GM18520 (cell line): ENCODE measurements around the gene RRP1.

Experiments used
- ATAC-seq: cut with Tn5 transposase; IDR thresholded peaks from one replicate; pipeline ENCODE4 v1.9.1; 2021; ENCODE audit not compliant: unreplicated experiment

The RRP1 gene

DNA sequence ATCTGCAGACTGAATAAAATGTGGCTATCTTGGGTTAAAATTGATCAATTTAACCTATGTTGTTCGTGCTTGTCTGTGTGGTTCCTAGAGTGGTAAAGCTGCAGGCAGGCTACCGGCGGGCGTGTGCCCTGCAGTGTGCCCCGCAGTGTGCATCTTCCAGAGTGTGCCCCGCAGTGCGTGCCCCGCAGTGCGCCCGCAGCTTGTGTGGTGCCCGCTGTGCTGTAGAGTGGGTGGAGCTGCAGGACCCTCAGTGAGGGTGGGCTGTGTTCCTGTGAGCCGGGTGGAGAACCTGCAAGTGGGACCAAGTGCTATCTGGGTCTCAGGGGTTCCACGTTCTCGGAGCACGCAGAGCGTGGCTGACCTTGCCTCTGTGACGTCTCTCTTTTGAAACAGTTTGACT is 10.7 kb downstream of the RRP1 start:
- ATAC-seq, result no peak

- no peak for ATAC-seq
These were observed 11.2 kb downstream of the RRP1 start for GRCh38 chr21:43800566-43800965.

DNA sequence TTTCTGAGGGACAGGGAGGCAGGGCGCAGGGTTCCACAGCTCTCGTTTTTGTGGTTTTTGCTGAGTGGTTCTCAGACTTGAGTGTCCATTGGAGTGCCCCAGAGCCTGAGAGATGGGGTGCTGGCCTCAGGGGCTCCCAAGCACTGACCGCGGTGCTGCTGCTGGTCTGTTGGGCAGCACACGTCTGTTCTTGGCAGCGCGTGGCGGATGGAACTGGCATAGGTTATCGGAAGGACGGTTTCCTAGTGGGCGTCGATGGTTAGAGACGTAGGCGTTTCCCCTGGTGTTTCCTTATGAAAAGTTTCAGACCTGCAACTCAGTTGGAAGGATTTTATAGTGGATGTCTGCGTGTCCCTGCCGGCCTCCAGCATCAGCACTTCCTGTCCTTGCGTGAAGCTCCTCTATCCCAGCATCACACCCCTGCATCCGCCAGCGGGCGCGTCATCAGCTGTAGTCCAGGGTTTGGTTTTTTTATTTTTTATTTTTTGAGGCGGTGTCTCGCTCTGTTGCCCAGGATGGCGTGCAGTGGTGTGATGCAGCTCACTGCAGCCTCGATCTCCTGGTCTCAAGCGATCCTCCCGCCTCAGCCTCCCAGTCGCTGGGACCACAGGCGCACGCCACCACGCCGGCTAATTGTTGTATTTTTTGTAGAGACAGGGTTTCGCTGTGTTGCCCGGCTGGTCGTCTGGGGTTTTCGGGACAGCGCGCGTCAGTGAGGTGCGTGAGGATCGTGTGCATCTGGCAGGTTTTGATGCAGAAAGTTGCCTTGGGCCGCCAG is 11.8 kb downstream of the RRP1 start:
- ATAC-seq, result no peak

DNA sequence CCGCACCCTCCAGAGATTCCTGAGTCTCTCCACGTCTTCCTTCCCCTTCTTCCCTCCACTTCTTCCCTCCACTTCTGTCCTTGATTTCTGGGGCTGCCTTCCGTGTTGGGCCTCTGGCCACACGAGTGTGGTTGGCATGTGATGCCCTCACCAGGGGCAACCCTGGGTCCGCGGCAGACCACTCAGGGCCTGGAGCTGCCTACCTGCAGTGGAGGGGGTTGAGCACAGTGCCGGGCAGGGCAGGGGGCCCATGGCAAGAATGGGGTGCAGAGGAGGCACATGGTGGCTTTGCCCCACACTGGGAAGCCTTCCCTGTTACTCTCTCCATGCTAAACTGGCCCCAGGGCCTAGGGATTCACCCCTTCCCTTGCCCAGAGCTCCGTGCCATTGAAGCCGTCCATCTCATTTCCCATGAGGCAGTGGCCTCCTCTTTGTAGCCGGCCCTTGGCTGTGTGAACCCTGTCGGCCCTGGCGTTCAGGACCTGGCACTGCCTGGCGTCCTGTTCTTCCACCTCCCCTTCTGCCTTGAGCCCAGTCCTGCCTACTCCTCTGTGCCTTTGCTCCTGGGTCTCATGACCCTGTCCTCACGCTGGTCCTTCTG is 13.4 kb downstream of the RRP1 start:
- ATAC-seq, result no peak

- ATAC-seq, result no peak
These were observed 14.4 kb downstream of the RRP1 start for GRCh38 chr21:43803558-43804300.

- peak; percentile 89 for ATAC-seq
These were observed 16.0 kb downstream of the RRP1 start for GRCh38 chr21:43805275-43805800.

DNA sequence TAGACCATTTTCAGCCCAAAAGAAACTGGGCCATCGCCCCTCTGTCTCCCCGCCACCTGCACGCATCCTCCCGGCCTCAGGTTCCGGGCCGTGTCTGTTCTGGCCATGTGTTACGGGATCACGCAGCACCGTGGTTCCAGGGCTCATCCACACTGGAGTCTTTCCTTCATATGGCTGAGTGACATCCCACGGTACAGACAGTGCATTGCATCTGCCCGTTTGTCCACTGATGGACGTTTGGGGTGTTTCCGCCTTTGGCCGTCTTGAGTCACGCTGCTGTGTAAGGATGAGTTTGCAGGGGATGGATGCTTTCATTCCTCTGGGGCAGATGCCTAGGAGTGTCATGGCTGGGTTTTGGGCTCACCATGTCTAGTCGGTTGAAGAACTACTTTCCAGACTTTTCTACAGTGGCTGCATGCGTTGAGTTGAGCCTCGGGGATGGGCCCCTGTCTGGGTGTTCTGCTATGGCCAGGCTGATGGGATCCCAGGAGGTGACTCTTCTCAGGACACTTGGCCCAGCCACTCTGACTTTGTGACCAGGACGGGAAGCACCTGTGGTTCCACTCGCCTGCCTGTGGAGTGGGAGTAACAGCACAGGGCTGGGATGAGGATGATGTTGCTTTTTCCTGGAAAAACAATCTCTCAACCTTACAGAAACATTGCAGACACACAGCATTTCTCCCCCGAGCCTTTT is 16.8 kb downstream of the RRP1 start:
- ATAC-seq, result no peak

GRCh38 chr21:43808367-43808766 is 19.0 kb downstream of the RRP1 start:
- no peak for ATAC-seq

DNA sequence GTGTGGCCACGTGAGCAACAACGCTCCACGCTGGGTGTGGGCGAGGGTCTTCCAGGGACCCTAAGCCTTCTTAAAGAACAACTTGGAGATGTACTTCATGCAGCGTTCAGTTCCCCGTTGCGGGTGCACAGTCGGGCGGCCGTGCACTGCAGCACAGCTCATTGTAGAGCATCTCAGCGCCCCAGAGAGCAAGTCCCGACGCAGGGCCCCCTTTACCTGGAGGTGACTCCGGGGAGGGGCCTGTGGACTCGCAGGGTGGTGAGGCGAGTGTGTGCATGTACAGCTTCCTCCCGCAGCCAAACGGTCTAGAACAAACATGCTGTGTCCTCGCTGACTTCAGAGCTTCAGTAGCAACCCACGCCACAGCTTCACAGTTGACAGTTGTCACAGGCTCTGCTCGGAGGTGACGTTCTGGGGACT is 19.5 kb downstream of the RRP1 start:
- no peak for ATAC-seq

GRCh38 chr21:43809346-43809799 is 20.0 kb downstream of the RRP1 start:
- ATAC-seq, result no peak

DNA sequence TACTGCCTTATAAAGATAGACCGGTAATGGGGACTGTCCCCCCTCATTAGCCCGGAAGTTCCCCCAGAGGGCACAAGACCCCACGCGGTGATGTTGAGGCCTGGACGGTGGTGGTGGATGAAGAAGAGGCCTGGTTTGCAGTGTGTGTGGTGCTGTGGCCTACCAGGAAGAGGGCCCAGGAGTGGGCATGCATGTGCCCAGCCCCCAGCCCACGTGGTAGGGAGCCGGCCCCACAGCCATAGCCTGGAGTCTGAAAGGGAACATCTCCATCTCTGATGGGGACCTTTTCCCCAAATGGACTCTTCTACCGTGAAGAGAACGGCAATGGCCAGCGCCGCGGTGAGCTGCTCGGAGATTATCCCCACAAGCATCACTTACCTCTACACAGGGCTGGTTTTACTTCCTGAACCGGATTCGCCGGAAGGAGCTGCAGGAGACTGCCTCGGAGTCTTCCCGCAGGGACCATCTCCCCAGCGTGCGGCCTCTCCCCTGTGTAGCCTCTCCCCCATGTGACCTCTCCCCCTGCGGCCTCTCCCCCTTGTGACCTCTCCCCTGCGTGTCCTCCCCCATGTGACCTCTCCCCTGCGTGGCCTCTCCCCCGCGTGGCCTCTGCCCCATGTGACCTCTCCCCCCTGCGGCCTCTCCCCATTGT is 20.6 kb downstream of the RRP1 start:
- no peak for ATAC-seq

DNA sequence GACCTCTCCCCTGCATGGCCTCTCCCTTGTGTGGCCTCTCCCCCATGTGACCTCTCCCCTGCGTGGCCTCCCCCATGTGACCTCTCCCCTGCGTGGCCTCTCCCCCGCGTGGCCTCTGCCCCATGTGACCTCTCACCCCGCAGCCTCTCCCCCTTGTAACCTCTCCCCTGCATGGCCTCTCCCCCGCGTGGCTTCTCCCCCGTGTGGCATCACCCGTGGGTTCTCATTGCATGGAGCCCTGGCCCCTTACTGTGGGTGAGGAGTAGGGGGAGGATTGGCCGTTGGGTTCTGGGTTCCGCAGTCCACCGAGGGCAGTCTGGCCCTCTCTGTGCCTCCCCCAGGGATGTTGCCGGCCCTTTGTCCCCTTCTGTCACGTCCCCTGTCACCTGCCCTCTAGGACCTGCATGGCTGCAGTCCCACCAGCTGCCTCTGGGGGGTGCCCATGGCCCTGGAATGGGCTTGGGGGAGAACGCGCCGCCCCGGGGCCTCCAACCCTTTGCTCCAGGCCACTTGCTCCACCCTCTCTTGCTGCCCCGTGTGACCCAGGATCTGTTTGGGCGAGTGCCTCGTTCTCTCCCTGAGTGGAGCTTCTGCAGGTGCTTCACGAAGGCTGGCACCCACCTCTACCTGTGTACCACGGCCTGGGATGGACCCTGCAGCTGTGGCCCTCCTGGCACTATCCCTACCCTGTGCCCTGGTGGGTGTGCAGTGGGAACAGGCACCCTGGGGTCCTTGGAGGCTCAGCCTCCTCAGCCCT is 21.3 kb downstream of the RRP1 start:
- peak; percentile 63 for ATAC-seq

GRCh38 chr21:43811262-43812105 is 22.1 kb downstream of the RRP1 start:
- no peak for ATAC-seq

GRCh38 chr21:43812139-43812821 is 22.9 kb downstream of the RRP1 start:
- no peak for ATAC-seq

DNA sequence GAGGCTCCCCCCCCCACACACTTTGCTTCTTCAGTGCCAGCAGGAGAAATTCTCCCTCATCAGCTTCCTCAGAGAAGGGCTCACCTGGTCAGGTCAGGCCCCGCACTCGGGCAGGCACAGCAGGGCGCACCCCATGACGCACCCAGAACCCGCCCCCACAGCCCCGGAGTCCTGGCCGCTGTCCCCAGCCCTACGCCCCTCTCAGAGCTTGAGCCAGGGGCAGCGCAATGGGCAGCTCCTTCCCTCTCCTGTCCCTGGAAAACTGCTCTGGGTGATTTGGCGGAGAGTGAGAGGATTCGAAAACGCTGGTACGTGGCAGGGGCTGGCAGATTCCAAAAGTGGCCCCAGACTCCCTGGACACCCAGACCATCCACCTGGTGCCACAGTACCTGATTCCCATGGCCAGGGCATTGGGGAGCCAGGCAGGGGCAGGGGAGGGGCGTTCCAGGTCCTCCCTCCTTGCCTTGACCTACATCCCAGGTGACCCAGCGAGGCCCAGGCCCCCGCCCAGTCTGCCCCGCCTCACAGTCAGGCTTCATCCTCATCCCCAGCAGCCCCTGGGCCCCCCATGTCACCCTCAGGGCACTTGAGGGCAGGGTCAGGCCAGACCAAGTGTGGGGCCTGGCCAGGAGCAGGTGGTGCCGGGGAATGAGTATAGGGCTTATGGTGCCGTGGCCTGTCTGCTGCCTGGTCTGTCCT is 23.7 kb downstream of the RRP1 start:
- no peak for ATAC-seq

DNA sequence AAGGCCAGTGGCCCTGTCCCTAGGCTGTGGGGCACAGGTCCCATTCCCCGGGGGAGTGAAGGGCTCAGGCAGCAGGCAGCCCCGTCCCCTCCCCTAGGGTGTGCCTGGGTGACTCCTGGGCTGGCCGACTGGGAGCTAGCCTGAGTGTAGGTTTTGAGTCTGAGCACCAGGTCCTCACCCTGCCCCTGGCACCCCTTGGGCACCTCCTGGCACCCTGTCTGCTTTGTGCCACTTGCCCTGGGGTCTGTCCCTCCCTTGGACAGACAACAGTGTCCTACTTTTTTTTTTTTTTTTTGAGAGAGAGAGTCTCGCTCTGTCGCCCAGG is 24.2 kb downstream of the RRP1 start:
- ATAC-seq, result no peak

DNA sequence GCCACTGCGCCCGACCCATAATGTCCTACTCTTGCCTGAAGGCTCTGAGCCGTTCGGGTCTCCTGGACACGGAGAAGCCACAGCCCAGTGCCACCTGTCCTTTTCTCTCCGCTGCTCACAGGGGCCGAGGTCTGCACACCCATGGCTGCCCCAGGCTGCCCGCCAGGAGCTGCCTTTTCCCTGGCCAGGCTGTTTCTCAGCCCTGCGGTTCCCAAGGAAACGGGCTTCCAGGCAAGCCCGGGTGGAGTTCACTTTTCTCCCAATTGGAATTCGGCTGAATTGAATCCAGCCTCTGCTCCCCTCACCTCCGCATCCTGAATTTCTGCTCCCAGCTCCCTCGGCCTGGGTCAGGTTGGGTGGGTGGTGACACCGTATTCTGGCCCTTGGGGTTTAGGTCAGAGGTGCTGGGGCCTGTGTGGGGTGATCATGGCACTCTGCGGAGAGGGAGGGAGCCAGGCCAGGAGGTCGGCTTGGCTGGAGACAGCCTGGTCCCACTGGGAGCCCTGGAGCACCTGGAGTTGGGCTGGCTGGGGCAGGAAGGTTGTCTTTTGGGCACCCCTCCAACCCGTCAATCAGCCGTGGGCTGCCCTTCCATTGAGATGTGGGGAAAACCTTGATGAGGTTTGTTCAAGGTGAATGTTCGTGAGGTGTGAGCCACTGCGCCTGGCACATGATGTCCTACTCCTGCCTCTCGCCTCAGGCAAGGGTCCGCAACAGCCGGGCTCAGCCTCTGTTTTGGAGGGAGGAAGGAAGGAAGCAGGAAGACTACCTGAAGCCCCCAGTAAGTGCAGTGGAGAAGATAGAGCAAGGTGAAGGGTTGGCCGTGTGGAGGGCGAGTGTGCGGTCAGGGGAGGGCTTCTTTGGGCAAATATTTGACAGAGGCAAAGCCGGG is 25.1 kb downstream of the RRP1 start:
- ATAC-seq, result no peak
